ENCODE data around the gene PTPRM.

Gene PTPRM

GRCh38 chr18:8400193-8400752 is 833.2 kb downstream of the PTPRM start:
- no peak for DNase-seq (ENCODE audit: low spot score)

DNA sequence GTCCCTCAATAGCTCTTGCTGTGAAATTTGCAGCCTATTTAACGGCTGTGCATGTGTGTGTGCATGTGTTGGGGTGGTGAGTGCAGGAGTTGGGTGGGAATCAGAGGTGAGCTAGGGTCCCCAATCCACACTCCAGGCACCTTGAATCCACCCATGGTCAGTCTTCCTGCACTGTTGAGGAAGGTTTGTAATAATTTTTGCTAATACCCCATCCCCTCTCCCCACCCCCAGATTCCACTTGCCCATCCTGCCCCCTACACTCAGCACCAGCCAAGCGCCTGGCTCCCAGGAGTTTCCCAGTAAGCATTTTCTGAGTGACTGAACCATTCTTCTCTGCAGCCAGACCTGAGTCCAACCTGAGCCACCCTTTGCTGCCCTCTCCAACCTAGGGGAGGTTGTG is 833.7 kb downstream of the PTPRM start:
- no peak for DNase-seq (ENCODE audit: low spot score)

GRCh38 chr18:8401606-8402005 is 834.5 kb downstream of the PTPRM start:
- DNase-seq (ENCODE audit: low spot score) = no peak

- DNase-seq (ENCODE audit: low spot score) = no peak
These were observed 835.1 kb downstream of the PTPRM start for GRCh38 chr18:8402237-8402636.

- DNase-seq (ENCODE audit: low spot score) = no peak
These were observed 836.6 kb downstream of the PTPRM start for GRCh38 chr18:8403713-8404112.

DNA sequence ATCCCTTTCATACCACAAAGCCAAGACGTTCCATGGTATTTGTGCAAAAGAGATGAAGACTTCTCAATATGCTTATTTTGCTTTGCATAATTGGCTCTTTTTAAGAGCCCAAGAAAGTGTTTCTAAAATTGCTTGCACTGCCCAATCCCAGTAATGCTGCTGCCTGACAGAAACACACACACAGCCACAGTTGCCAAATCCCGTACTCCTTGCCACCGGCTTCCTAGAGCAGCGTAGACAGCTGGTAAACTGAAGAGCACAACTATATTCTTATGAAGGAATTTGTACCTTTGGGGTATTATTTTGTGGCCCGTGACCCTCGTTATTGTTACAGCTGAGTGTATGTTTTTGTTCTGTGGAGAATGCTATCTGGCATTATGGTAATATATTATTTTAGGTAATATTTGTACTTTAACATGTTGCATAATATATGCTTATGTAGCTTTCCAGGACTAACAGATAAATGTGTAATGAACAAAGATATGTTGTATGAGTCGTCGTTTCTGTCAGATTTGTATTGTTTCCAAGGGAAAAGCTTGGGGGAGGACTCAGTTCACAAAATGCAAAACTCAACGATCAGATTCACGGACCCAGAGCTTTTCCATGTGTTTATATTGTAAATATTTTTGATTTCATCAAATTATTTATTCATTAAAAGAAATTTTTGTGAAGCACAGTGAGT is 839.2 kb downstream of the PTPRM start:
- no peak for DNase-seq (ENCODE audit: low spot score)

GRCh38 chr18:8406868-8407250 is 839.7 kb downstream of the PTPRM start:
- DNase-seq (ENCODE audit: low spot score) = no peak

DNA sequence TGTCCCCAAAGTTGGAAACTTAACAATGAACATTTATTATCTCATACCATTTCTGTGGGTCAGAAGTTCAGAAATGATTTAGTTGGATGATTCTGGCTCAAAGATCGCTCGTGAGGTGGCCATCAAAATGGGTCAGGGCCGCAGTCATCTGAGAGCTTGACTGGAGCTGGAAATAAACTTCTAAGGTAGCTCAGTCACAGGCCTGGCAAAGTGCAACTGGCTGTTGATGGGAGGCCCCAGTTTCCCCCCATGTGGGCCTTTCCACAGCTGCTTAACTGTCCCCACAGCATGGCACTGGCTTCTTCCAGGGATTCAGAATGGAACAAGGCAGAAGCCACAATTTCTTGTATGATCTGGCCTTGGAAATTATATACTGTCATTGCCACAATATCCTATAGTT is 842.0 kb downstream of the PTPRM start:
- no peak for DNase-seq (ENCODE audit: low spot score)

GRCh38 chr18:8411492-8411891 is 844.4 kb downstream of the PTPRM start:
- no peak for DNase-seq (ENCODE audit: low spot score)

GRCh38 chr18:8412117-8412516 is 845.0 kb downstream of the PTPRM start:
- DNase-seq (ENCODE audit: low spot score) = no peak

DNA sequence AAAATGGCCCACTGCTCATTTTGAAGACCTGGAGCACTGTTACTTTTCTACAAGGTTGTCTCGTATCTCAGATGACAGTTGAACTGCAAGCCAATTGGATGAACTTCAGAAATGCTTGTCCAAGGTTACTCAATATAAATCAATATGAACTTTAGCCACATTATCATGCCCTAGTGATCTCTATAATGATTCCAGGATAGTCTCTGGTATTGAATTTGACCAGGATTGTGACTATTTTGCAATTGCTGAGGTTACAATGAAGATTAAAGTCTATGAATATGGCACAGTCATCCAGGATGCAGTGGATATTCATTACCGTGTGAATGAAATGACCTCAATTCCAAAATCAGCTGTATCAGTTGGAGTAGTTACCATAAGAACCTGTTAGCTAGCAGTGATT is 846.1 kb downstream of the PTPRM start:
- DNase-seq (ENCODE audit: low spot score) = no peak

- no peak for DNase-seq (ENCODE audit: low spot score)
These were observed 846.6 kb downstream of the PTPRM start for GRCh38 chr18:8413751-8414150.

GRCh38 chr18:8416212-8417019 is 849.3 kb downstream of the PTPRM start:
- no peak for DNase-seq (ENCODE audit: low spot score)

DNA sequence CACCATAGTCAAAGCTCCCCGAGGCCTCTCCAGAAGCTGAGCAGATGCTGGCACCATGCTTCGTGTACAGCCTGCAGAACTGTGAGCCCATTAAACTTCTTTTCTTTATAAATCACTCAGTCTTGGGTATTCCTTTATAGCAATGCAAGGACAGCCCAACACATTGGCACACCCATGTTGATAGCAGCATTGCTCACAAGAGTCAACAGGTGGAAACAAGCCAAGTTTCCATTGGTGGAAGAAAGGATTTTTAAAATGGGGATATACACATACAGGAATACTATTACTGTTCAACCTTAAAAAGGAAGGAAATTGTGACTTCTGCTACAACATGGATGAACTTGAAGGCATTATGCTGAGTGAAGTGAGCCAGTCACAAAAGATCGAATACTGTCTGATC is 855.3 kb downstream of the PTPRM start:
- no peak for DNase-seq (ENCODE audit: low spot score)

GRCh38 chr18:8423051-8423557 is 856.0 kb downstream of the PTPRM start:
- peak; percentile 52 for DNase-seq (ENCODE audit: low spot score)

DNA sequence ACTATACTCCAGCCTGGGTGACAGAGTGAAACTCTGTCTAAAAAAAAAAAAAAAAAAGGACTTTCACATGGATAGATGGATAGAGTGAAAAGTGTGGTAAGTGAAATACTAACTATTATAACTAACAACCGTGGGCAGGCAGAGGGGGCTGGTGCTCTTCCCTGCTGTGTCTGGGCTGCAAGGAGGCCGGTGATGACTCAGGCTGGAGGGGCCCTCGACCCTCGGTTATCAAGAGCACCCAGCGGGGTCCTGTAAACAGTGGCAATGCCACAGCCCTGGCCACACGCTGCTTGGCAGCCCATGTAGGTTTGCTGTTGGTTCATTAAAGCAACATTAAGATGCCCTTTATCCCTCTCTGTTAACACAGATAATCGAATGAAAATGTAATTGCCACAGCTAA is 857.4 kb downstream of the PTPRM start:
- DNase-seq (ENCODE audit: low spot score) = no peak

DNA sequence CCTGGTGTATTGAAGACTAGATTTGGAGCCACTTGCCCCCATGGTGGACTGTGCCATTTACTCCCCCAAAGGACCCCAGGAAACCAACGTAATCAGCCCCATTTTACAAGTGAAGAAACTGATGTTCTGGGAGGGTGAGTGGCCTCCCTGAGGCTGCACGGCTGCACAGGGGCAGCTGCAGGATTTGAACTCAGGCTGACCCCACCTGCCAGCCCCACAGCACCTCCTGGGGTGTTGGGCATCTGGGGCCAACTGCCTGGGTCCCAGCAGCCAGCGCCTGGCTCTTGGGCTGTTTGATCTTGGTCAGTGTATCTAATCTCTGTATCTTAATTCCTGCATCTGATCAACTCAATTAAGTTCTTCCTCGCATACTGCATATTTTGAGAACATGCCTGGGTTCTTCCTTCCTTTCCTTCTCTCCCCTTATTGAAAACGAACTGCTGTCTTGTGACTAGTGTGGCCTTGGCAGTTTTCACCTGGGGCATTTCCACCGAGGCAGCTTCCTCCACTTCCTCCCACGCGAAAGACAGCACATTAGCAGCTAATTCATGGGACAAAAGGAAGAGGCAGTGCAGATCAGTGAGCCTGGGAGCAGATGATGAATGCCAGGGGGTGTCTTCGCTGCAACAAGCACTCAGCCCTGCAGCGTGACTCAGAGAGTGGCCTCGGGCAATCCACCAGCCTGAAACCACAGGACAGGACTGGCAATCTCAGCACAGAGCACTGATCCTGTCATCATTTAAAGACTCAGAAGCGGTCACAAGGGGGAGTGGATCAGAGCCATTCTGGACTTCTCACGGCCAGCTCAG is 858.0 kb downstream of the PTPRM start:
- peak; percentile 63 for DNase-seq (ENCODE audit: low spot score)

DNA sequence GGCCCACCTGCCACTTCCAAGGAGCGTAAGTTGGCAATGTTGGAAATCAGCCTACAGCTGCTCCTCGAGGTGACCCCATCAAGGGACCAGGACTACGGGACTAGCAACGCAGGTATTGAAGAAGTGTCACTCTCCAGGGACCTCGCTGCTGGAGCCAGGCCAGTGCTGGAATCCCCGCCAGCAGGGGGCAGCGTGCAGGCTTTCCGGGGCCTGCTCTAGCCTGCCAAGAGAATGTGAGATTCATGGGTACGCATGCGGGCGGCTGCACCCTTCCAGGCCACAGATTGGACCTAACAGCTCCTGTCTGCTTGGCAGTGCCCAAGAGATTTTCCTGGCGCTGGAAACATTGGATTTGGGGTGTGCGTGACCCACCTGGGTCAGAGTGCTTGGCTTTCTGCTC is 859.3 kb downstream of the PTPRM start:
- no peak for DNase-seq (ENCODE audit: low spot score)

DNA sequence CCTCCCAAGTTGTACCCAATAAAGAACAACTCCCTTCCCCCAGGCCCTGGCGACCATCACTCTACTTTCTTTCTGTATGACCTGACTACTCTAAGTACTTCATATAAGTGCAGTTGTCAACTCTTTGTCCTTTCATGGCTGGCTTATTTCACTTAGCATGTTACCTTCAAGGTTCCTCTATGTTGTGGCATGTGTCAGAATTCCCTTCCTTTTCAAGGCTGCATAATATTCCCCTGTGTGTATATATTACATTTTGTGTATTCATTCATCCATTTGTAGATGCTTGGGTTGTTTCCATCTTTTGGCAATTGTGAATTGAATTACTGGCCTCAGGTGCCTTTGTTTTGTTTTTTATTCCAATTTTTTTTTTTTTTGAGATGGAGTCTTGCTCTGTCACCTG is 860.2 kb downstream of the PTPRM start:
- DNase-seq (ENCODE audit: low spot score) = no peak

DNA sequence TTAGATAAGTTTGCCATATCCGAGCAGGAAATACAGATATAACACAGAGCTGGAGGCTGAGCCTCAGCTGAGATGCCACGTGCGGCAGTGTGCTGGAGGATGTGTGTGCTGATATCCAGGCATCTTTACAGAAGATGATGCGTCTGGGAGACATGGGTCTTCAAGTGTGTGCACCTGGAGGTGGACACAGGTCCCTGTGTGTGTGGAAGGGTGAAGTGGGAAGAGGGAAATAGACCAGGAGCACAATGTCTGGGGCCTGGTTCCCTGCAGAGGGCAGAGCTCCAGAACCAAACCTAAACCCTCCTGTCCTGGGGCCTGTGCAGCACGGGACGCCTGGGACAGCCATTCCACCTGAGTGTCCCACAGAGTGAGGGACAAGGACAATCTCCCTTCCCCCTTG is 861.8 kb downstream of the PTPRM start:
- no peak for DNase-seq (ENCODE audit: low spot score)

GRCh38 chr18:8431036-8431435 is 863.9 kb downstream of the PTPRM start:
- no peak for DNase-seq (ENCODE audit: low spot score)

DNA sequence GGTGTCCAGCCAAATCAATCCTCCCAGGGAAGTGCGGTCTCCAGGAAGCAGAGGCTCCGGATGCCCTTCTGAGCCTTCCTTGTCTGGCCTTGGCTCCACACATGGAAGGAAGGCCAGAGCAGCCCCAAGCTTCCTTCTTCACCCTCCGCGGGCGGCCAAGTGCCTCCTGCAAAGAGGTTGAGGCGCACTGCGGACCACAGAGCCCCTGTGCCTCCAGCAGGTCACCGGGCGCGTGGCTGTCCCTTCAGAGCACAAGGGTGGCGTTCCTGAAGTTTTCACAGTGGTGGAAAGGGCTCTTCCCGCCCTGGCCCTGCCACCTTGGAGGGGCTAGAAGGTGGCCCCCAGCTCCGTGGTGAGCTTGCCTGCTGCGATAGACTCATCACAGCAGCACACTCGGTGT is 866.2 kb downstream of the PTPRM start:
- no peak for DNase-seq (ENCODE audit: low spot score)
